AG08395 (cell line): ENCODE data around the gene KCNIP4.

Experiments used
- DNase-seq: peaks from one replicate; pipeline ENCODE4 v3.0.0; 2012; ENCODE audit warnings: mixed read lengths, low spot score

The KCNIP4 gene

DNA sequence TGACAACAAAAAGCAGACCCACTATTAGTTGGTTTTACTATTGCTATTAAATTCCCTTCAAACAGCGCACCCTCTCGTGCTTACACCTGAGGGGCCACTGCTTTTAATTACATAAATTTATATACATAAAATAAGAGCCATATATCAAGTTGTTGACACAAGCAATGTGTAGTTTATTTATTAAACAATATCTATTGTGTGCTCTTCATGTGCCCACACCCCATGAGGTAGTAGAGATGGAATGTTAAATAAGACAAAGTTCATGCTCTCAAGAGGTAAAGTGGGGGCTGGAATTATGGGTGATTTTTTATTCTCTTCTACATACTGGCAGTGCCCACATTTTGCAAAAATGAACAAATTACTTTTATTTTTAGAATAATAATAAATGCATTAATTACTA, 47.3 kb downstream of the KCNIP4 start:
- no peak for DNase-seq

GRCh38 chr4:21900211-21900610, 48.4 kb downstream of the KCNIP4 start:
- DNase-seq, result no peak

DNA sequence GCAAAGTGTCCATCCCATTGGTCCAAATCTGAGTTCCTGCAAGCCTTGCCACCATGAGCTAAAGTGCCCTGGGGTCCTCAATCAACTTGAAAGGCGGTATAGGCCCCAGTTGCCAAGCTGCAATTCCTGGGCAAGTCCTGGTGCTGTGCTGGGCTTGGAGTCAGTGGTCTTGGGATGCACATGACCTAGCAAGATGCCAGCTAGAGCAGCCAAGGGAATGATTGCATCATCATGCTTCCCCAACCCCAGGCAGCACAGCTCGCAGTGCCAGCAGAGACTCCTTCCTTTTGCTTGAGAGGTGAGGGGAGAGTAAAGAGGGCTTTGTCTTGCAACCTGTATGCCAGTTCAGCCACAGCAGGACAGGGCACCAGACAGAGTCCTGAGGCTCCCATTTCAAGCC, 50.5 kb downstream of the KCNIP4 start:
- no peak for DNase-seq

GRCh38 chr4:21896767-21897166, 51.8 kb downstream of the KCNIP4 start:
- no peak for DNase-seq

DNA sequence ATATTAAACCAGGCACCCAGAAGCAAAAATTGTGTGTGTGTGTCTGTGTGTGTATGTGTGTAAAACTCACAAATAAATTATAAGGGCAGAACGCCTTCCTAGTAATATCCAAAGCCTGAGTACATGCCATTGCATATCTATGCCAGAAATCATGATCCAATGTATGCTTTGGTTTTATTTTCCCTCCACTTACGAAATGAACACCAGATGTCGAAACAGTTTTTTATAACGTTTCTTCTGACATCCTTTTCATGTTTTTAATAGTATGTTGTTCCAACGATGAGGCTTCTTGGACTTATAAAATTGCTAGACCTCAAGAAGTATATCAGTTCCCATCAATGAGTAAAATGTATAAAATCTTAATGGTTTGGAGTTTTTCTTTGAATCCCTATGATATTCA, 55.4 kb downstream of the KCNIP4 start:
- no peak for DNase-seq

- DNase-seq, result no peak
Observed at GRCh38 chr4:21890231-21890630, 58.3 kb downstream of the KCNIP4 start.

GRCh38 chr4:21888195-21888976, 60.2 kb downstream of the KCNIP4 start:
- peak; percentile 5 for DNase-seq

DNA sequence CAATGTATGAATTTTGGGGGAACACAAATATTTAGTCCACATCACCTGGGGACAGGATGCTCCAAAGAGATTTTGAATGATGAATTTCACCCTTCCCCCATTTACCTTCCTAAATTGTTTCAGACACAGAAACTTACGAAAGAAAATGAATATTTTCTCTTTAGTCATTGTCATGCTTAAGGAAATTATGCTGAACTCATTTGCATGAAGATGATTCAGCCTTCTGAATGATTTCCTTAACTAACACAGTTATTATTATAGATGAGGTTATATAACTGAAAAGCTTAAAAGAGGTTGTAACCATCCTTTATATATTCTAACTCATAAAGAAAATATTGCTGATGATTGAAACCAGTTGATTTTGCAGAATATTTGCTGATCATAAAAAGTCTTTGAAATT, 61.1 kb downstream of the KCNIP4 start:
- DNase-seq, result no peak

GRCh38 chr4:21885770-21886169, 62.8 kb downstream of the KCNIP4 start:
- DNase-seq, result no peak

GRCh38 chr4:21885241-21885640, 63.3 kb downstream of the KCNIP4 start:
- no peak for DNase-seq

DNA sequence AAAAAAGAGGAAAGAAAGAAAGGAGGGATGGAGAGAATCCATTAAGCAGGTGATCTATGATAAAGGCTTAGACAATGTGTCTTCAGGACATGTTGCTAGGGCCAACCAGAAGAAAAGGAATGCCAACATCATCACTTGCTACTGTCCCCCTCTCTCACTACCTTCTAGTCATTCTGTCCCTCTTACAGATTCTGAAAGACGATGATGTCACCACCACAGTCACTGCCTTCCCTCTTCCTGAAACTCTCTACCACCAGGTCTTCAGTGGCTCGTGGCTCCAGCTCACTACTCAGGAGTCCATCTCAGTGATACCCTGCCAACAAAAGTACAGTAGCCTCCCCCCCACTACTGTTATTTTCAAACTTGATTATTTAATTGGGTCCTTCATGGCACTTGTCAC, 64.0 kb downstream of the KCNIP4 start:
- no peak for DNase-seq

DNA sequence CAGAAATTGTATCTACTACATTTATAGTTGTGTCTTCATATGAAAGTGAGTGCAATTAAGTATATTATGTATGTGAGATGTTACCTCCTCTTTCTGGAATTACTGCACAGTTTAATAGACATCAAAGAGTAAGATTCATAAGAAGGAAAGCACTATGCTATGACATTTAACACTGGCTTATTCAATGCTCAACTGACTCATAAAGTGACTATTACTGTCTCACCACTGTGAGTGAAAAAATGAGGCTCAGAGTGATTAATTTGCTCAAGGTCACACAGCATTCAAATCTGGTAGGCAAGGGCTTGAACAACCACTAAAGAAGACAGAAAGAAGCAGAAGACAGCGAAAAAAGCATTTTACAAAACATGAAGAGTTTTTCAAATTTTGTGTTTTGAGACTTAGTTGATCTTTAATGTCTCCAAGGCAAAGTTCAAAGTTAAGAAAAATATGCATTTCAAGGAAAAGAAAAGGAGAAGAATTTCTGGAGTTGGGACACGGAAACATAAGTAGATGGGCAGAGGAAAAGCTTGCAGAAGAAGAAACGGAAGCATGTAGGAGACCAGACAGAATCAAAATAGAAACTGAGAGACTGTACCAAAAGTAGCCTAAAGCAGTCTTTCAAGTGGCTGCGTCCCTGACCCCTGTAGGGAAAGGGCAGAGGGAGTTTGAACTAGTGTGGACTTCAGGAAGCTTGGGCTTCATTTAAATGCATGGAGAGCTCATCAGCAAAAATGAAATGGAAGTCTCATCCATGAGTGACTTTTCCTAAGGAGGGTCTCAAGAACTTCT, 66.3 kb downstream of the KCNIP4 start:
- DNase-seq, result no peak

GRCh38 chr4:21879187-21879586, 69.4 kb downstream of the KCNIP4 start:
- peak; percentile 4 for DNase-seq

DNA sequence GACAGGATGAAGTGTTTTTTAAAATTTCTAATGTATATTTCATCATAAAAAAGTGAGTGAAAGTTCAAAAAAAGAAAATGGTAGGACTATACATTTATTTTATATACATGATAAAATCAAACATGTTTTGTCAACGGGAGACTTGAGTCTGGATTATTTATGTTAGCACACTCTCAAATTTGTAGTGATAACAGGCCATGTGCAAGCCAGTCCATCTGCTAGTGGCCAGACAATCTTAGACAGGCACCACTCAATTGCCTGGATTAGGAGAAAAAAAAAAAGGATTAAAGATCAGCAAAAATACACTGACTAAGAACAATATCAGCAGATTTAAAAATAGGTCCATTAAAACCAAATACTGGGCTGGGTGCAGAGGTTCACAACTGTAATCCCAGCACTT, 71.9 kb downstream of the KCNIP4 start:
- DNase-seq, result no peak

DNA sequence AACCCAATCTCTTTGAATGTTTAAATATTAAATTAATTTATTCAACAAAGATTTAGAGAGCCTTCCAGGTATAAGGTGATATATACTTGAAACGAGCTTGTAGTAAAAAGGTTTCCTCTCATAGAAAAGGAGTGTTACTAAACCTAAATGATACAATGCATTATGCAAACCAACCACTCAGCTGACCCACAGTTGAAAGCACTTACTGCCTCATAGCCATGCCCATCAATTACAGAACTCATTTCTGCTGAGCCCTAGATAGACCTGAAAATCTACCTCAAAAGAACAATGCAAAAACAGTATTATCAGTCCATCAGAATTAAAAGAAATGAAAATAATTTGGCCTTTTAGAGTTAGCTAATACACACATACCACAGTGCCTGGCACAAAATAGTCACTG, 75.4 kb downstream of the KCNIP4 start:
- DNase-seq, result no peak

DNA sequence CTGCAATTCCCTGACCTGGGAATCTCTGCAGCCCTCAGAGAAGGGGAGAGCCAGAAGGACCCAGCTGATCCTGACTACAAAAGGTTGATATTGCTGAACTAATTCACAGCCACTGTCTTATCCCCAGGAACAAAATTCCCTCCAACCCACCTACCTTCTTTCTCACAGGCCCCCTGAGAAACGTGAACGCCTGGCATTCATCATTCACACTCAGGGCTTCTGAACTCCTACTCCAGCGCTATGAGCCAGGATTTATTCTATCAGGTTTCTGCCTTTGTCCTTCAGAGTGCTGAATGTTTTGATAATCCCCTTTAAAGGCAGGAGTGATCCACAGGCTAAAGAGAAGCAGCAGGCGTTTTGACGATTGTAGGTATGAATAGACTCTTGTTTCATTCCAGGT, 76.5 kb downstream of the KCNIP4 start:
- DNase-seq, result no peak

GRCh38 chr4:21869978-21870745, 78.4 kb downstream of the KCNIP4 start:
- no peak for DNase-seq

- no peak for DNase-seq
Observed at GRCh38 chr4:21864686-21865085, 83.9 kb downstream of the KCNIP4 start.

DNA sequence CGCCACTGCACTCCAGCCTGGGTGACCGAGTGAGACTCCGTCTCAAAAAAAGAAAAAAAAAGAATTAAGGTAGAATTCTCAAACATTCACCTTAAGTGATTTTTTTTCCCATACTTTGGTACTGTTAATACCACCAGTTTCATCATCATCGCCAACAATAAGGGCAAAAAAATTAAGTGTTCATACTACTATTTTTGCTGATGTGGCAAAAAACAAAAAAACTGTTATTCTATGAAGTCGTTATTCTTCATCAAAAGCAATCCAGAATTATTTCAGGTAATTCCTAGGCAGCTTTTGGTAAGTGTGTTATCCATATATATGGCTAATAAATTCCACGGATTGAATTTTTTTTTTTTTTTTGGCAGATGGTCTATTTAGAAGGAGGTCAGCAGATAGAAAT, 85.7 kb downstream of the KCNIP4 start:
- no peak for DNase-seq

- DNase-seq, result no peak
Observed at GRCh38 chr4:21858971-21859370, 89.6 kb downstream of the KCNIP4 start.

- DNase-seq, result no peak
Observed at GRCh38 chr4:21856754-21857153, 91.8 kb downstream of the KCNIP4 start.

DNA sequence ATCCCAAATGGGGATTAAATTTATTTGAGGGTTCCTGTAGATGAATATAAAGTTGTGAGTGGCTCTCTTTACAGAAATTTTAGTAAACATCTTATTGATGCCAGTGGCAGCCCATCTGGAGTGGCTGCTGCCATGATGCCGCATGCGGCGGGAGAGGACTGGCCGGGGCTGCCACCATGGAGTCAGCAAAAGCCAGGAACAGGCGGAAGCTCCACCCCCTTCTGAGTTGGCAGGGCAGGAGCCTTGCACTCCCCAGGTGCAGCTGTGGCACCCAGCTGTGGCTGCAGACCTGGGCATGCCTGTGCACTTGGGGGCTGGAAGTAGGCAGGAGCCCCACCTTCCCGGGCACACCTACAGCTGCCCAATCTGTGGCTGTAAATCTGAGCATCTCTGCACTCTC, 92.3 kb downstream of the KCNIP4 start:
- no peak for DNase-seq

DNA sequence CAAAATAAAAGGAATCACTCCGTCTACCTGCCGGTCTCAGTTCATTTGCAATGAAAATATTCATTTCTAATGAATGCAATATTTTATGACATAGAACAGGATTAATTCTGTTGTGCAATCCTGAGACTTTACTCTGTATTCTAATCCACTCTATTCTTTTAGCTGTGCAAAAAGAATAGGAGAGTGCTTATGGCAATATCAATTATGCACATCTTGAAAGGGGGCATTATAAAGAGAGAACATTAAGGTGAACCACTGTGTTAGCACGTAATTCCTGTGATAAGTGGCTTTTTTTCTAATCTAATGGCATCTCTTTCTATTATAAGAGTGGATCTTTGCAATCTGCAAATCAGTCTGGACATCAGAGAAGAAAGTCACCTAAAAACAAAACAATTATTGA, 99.5 kb downstream of the KCNIP4 start:
- no peak for DNase-seq
